WTC11 (cell line): ENCODE measurements around the gene IKBKG. TPM values are rescaled to one million over a fixed set of nuclear protein-coding genes. Genes with fewer than 3 reads are reported as not detected.

Experiments
- ATAC-seq: fragments of 200-7000 bp; cut with Tn5 transposase; 2 replicates; pipeline ENCODE4 v1.10.0; 2021; ENCODE audit warnings: mild to moderate bottlenecking, moderate library complexity
- CTCF ChIA-PET: fragments of 300-600 bp; sonication (Branson Sonifier 250); formaldehyde crosslinking; loops from one replicate; lab custom pipeline; 2021; ENCODE audit warnings: antibody characterized with exemption; lab: Charles Lee
- POLR2A ChIA-PET: fragments of 350-600 bp; sonication (Branson Sonifier 250); formaldehyde crosslinking; loops from one replicate; lab custom pipeline; 2021; ENCODE audit warnings: antibody characterized with exemption; lab: Charles Lee
- DNase-seq: peaks from one replicate; pipeline ENCODE4 v3.0.0; 2021; ENCODE audit warnings: low spot score
- H3K27ac Mint-ChIP-seq: 2 replicates; pipeline ENCODE4 v1.8.0; 2021; ENCODE audit warnings: mixed read lengths
- H3K27me3 Mint-ChIP-seq: 2 replicates; pipeline ENCODE4 v1.8.0; 2021; ENCODE audit warnings: low read depth, mild to moderate bottlenecking, moderate library complexity, mixed read lengths
- H3K36me3 Mint-ChIP-seq: 2 replicates; pipeline ENCODE4 v1.8.0; 2021; ENCODE audit warnings: mixed read lengths
- H3K4me1 Mint-ChIP-seq: 2 replicates; pipeline ENCODE4 v1.8.0; 2022; ENCODE audit warnings: mixed read lengths
- H3K4me3 Mint-ChIP-seq: 2 replicates; pipeline ENCODE4 v1.8.0; 2021; ENCODE audit warnings: mild to moderate bottlenecking, moderate library complexity, mixed read lengths
- H3K9me3 Mint-ChIP-seq: 2 replicates; pipeline ENCODE4 v1.8.0; 2021; ENCODE audit warnings: mixed read lengths
- IRF2 ChIP-seq: sonication (generic); formaldehyde crosslinking; IDR thresholded peaks from 2 replicates; pipeline ENCODE4 v1.8.0; 2022; ENCODE audit warnings: low read depth, missing genetic modification reagents, borderline replicate concordance
- MXD4 ChIP-seq: fragments of 250-450 bp; sonication (Bioruptor Pico); IDR thresholded peaks from 2 replicates; pipeline ENCODE4 v1.8.0; 2021; ENCODE audit warnings: mild to moderate bottlenecking, moderate library complexity, borderline replicate concordance
- NFATC4 ChIP-seq: fragments of 250-450 bp; sonication (Bioruptor Pico); IDR thresholded peaks from 2 replicates; pipeline ENCODE4 v1.9.0; 2021; ENCODE audit warnings: mild to moderate bottlenecking
- RELA ChIP-seq: sonication (generic); formaldehyde crosslinking; IDR thresholded peaks from 2 replicates; pipeline ENCODE4 v1.8.1; 2022; ENCODE audit warnings: missing genetic modification reagents, mild to moderate bottlenecking, borderline replicate concordance
- TCF7 ChIP-seq: sonication (generic); formaldehyde crosslinking; IDR thresholded peaks from 2 replicates; pipeline ENCODE4 v1.8.0; 2022; ENCODE audit warnings: mild to moderate bottlenecking, low read depth, missing genetic modification reagents, moderate library complexity
- ZNF219 ChIP-seq: sonication (generic); formaldehyde crosslinking; IDR thresholded peaks from 2 replicates; pipeline ENCODE4 v1.8.0; 2023; ENCODE audit warnings: missing genetic modification reagents, mild to moderate bottlenecking, borderline replicate concordance
- ZNF263 ChIP-seq: sonication (generic); formaldehyde crosslinking; IDR thresholded peaks from 2 replicates; pipeline ENCODE4 v1.8.1; 2022; ENCODE audit warnings: low read depth, mild to moderate bottlenecking, moderate library complexity, missing genetic modification reagents
- ZNF416 ChIP-seq: fragments of 250-450 bp; sonication (Bioruptor Pico); IDR thresholded peaks from 2 replicates; pipeline ENCODE4 v1.9.0; 2021; ENCODE audit warnings: mild to moderate bottlenecking, inconsistent platforms
- ZNF423 ChIP-seq: fragments of 250-450 bp; sonication (Bioruptor Pico); IDR thresholded peaks from 2 replicates; pipeline ENCODE4 v2.1.2; 2022; ENCODE audit warnings: mild to moderate bottlenecking, moderate library complexity
- total RNA-seq: library from RNA; stranded (reverse); gene quantifications from 3 replicates; pipeline ENCODE4 v1.2.3, GENCODE V29; 2021
- TF ChIP-seq, protein P1 (sequence below): sonication (generic); formaldehyde crosslinking; IDR thresholded peaks from 2 replicates; pipeline ENCODE4 v1.8.0; 2022; ENCODE audit warnings: missing genetic modification reagents
- TF ChIP-seq, protein P2 (sequence below): fragments of 200-600 bp; IDR thresholded peaks from 2 replicates; pipeline ENCODE4 v1.8.0; 2022; ENCODE audit warnings: antibody characterized with exemption
- TF ChIP-seq, protein P3 (sequence below): sonication (generic); formaldehyde crosslinking; IDR thresholded peaks from 2 replicates; pipeline ENCODE4 v1.8.1; 2023; ENCODE audit warnings: mild to moderate bottlenecking, missing genetic modification reagents, moderate library complexity
- TF ChIP-seq, protein P4 (sequence below): sonication (generic); formaldehyde crosslinking; IDR thresholded peaks from 2 replicates; pipeline ENCODE4 v1.8.0; 2023; ENCODE audit warnings: mild to moderate bottlenecking, missing genetic modification reagents
- TF ChIP-seq, protein P5 (sequence below): sonication (generic); formaldehyde crosslinking; IDR thresholded peaks from 2 replicates; pipeline ENCODE4 v1.8.1; 2022; ENCODE audit warnings: missing genetic modification reagents, borderline replicate concordance
- TF ChIP-seq, protein P6 (sequence below): sonication (generic); formaldehyde crosslinking; IDR thresholded peaks from 2 replicates; pipeline ENCODE4 v1.8.0; 2022; ENCODE audit warnings: mild to moderate bottlenecking, missing genetic modification reagents
- TF ChIP-seq, protein P7 (sequence below): sonication (generic); formaldehyde crosslinking; IDR thresholded peaks from 2 replicates; pipeline ENCODE4 v1.8.1; 2022; ENCODE audit warnings: low read depth, missing genetic modification reagents, borderline replicate concordance

The IKBKG gene
- total RNA-seq, 1 experiment from 2014 or later = 29.1 TPM

DNA sequence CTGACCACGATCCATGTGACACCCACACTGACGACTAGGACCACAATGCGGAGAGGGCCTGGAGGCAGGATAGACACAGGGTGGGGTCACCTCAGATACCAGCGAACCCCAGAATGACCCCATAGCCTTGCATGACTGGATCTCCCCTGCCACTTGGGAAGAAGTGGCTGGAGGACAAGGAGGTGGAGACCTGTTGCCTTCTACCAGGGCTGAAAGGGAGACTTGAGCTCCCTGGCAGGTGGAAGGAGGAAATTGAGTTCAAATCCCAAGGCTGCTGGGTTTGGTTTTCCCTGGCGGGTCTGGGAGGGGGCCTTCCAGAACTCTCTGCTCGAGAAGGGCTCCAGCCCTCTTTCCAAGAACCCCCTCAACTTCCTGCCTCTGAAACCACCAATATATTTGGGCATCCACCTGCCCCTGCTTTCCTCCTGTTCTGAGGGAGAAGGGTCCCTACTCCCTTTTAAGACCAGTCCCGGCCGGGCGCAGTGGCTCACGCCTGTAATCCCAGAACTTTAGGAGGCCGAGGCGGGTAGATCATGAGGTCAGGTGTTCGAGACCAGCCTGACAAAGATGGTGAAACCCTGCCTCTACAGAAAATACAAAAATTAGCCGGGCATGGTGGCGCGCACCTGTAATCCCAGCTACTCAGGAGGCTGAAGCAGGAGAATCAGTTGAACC is 34.4 kb upstream of the IKBKG start (continued):
- TF ChIP-seq IRF2 (CRISPR knock-in tag) = no peak
- TF ChIP-seq, protein P1, sequence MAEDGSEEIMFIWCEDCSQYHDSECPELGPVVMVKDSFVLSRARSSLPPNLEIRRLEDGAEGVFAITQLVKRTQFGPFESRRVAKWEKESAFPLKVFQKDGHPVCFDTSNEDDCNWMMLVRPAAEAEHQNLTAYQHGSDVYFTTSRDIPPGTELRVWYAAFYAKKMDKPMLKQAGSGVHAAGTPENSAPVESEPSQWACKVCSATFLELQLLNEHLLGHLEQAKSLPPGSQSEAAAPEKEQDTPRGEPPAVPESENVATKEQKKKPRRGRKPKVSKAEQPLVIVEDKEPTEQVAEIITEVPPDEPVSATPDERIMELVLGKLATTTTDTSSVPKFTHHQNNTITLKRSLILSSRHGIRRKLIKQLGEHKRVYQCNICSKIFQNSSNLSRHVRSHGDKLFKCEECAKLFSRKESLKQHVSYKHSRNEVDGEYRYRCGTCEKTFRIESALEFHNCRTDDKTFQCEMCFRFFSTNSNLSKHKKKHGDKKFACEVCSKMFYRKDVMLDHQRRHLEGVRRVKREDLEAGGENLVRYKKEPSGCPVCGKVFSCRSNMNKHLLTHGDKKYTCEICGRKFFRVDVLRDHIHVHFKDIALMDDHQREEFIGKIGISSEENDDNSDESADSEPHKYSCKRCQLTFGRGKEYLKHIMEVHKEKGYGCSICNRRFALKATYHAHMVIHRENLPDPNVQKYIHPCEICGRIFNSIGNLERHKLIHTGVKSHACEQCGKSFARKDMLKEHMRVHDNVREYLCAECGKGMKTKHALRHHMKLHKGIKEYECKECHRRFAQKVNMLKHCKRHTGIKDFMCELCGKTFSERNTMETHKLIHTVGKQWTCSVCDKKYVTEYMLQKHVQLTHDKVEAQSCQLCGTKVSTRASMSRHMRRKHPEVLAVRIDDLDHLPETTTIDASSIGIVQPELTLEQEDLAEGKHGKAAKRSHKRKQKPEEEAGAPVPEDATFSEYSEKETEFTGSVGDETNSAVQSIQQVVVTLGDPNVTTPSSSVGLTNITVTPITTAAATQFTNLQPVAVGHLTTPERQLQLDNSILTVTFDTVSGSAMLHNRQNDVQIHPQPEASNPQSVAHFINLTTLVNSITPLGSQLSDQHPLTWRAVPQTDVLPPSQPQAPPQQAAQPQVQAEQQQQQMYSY = no peak
- no peak for TF ChIP-seq ZNF416 (CRISPR knock-in tag)
- TF ChIP-seq, protein P2, sequence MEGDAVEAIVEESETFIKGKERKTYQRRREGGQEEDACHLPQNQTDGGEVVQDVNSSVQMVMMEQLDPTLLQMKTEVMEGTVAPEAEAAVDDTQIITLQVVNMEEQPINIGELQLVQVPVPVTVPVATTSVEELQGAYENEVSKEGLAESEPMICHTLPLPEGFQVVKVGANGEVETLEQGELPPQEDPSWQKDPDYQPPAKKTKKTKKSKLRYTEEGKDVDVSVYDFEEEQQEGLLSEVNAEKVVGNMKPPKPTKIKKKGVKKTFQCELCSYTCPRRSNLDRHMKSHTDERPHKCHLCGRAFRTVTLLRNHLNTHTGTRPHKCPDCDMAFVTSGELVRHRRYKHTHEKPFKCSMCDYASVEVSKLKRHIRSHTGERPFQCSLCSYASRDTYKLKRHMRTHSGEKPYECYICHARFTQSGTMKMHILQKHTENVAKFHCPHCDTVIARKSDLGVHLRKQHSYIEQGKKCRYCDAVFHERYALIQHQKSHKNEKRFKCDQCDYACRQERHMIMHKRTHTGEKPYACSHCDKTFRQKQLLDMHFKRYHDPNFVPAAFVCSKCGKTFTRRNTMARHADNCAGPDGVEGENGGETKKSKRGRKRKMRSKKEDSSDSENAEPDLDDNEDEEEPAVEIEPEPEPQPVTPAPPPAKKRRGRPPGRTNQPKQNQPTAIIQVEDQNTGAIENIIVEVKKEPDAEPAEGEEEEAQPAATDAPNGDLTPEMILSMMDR = no peak
- TF ChIP-seq, protein P3, sequence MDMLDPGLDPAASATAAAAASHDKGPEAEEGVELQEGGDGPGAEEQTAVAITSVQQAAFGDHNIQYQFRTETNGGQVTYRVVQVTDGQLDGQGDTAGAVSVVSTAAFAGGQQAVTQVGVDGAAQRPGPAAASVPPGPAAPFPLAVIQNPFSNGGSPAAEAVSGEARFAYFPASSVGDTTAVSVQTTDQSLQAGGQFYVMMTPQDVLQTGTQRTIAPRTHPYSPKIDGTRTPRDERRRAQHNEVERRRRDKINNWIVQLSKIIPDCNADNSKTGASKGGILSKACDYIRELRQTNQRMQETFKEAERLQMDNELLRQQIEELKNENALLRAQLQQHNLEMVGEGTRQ (CRISPR knock-in tag) = no peak
- no peak for TF ChIP-seq RELA (CRISPR knock-in tag)
- TF ChIP-seq TCF7 (CRISPR knock-in tag) = no peak
- TF ChIP-seq MXD4 (CRISPR knock-in tag) = no peak
- TF ChIP-seq, protein P4, sequence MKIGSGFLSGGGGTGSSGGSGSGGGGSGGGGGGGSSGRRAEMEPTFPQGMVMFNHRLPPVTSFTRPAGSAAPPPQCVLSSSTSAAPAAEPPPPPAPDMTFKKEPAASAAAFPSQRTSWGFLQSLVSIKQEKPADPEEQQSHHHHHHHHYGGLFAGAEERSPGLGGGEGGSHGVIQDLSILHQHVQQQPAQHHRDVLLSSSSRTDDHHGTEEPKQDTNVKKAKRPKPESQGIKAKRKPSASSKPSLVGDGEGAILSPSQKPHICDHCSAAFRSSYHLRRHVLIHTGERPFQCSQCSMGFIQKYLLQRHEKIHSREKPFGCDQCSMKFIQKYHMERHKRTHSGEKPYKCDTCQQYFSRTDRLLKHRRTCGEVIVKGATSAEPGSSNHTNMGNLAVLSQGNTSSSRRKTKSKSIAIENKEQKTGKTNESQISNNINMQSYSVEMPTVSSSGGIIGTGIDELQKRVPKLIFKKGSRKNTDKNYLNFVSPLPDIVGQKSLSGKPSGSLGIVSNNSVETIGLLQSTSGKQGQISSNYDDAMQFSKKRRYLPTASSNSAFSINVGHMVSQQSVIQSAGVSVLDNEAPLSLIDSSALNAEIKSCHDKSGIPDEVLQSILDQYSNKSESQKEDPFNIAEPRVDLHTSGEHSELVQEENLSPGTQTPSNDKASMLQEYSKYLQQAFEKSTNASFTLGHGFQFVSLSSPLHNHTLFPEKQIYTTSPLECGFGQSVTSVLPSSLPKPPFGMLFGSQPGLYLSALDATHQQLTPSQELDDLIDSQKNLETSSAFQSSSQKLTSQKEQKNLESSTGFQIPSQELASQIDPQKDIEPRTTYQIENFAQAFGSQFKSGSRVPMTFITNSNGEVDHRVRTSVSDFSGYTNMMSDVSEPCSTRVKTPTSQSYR (CRISPR knock-in tag) = no peak
- no peak for TF ChIP-seq NFATC4 (CRISPR knock-in tag)
- TF ChIP-seq ZNF423 (CRISPR knock-in tag) = no peak
- no peak for TF ChIP-seq ZNF219 (CRISPR knock-in tag)
- TF ChIP-seq, protein P5, sequence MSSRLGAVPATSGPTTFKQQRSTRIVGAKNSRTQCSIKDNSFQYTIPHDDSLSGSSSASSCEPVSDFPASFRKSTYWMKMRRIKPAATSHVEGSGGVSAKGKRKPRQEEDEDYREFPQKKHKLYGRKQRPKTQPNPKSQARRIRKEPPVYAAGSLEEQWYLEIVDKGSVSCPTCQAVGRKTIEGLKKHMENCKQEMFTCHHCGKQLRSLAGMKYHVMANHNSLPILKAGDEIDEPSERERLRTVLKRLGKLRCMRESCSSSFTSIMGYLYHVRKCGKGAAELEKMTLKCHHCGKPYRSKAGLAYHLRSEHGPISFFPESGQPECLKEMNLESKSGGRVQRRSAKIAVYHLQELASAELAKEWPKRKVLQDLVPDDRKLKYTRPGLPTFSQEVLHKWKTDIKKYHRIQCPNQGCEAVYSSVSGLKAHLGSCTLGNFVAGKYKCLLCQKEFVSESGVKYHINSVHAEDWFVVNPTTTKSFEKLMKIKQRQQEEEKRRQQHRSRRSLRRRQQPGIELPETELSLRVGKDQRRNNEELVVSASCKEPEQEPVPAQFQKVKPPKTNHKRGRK (CRISPR knock-in tag) = no peak

DNA sequence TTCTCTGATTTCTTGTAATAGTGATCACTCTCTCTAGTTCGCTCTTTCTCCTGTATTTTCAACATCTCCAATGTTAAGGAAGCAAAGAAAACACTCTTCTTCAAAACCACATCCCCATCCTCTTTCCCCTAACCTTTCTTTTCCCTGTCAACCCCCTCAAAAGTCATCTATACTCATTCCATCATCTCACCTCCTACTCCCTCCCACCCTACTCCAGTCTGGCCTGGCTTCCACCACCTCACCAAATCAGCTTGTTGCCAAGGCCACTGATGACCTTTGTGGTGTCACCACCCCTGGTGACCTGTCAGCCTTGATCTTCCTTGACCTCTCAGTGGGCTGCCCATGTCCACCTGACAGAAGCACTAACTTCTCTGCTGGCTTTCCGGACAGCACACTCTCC is 33.7 kb upstream of the IKBKG start:
- peaks cover 15% of the 10 kb centered on the region for H3K36me3 Mint-ChIP-seq
- ChIA-PET CTCF (no interaction called here), POLR2A (no interaction called here)
- H3K4me1 Mint-ChIP-seq = peaks cover 14% of the 10 kb centered on the region
- no peaks in the 10 kb centered on the region for H3K9me3 Mint-ChIP-seq
- ATAC-seq (no peak), DNase-seq (no peak)
- peaks cover 3% of the 10 kb centered on the region; the same call in 1 of the 2 replicates for H3K27me3 Mint-ChIP-seq
- H3K27ac Mint-ChIP-seq = peak overlapping the region; percentile 65; the same call in 1 of the 2 replicates
- H3K4me3 Mint-ChIP-seq = peak overlapping the region; percentile 34; the same call in 1 of the 2 replicates
- TF ChIP-seq, protein P3 (CRISPR knock-in tag) = no peak
- TF ChIP-seq, protein P6, sequence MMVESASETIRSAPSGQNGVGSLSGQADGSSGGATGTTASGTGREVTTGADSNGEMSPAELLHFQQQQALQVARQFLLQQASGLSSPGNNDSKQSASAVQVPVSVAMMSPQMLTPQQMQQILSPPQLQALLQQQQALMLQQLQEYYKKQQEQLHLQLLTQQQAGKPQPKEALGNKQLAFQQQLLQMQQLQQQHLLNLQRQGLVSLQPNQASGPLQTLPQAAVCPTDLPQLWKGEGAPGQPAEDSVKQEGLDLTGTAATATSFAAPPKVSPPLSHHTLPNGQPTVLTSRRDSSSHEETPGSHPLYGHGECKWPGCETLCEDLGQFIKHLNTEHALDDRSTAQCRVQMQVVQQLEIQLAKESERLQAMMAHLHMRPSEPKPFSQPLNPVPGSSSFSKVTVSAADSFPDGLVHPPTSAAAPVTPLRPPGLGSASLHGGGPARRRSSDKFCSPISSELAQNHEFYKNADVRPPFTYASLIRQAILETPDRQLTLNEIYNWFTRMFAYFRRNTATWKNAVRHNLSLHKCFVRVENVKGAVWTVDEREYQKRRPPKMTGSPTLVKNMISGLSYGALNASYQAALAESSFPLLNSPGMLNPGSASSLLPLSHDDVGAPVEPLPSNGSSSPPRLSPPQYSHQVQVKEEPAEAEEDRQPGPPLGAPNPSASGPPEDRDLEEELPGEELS (CRISPR knock-in tag) = no peak
- TF ChIP-seq, protein P7, sequence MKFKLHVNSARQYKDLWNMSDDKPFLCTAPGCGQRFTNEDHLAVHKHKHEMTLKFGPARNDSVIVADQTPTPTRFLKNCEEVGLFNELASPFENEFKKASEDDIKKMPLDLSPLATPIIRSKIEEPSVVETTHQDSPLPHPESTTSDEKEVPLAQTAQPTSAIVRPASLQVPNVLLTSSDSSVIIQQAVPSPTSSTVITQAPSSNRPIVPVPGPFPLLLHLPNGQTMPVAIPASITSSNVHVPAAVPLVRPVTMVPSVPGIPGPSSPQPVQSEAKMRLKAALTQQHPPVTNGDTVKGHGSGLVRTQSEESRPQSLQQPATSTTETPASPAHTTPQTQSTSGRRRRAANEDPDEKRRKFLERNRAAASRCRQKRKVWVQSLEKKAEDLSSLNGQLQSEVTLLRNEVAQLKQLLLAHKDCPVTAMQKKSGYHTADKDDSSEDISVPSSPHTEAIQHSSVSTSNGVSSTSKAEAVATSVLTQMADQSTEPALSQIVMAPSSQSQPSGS = no peak
- no peak for TF ChIP-seq ZNF263
- no peak for TF ChIP-seq ZNF423 (CRISPR knock-in tag)
